HG02678 (cell line): ENCODE data around the gene ZNF667.

Source experiments
- ATAC-seq: cut with Tn5 transposase; IDR thresholded peaks from one replicate; pipeline ENCODE4 v1.9.1; 2021; ENCODE audit warnings: mild to moderate bottlenecking, moderate library complexity; ENCODE audit not compliant: unreplicated experiment

ZNF667 gene

DNA sequence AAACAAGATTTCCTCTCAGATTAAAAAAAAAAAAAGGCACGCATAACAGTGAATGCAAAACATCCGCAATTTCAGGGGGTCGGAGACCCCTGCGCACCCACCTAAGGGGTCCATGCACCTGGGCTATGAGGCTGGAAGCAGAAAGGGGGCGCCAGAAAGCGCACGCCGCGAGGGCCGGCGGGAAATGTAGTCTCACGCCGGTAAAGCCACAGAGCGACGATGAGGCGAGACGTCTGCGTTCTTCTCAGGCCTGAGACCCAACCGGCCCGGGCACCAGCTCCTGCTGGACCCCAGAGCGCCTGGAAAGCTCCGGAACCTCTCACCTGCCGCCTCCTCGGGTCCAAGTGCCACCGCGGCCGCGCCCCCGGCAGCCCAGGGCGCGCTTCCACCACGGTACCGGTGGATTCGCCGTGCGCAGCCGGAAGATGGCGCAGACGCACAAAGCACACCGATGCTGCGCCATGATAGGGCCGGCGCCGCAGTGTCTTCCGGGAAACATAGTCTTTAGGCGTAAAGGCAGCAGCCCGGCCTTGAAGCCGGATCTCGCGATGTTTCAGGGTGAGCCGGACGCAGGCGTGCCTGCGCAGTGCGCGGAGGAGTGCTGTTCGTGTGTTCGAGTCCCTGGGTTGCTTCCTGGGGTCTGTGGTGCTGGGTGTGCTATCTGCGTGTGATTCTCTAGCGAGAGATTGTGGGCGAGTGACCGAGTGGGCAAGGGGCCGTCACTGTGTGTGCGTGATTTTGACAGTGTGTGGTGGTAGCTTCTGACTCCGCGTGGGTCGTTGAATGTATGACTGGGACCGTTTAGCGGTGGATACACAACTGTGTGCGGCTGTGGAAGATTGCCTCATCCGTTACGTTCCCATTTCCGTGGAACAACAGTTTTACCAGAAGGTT is 83.8 kb downstream of the ZNF667 start, which contains the start of gene ZNF582:
Gene ZNF582 (minus strand): TSS at position 416 of the 894 bp plus-strand sequence. CDS start 1,782 bp downstream, outside the sequence.
- ATAC-seq, result peak; percentile 96
